CD4-positive, alpha-beta T cell (primary cell): ENCODE data around the gene CRHBP. TPM values are rescaled to one million over a fixed set of nuclear protein-coding genes. Genes with fewer than 3 reads are reported as not detected.

Experiments
- ATAC-seq: fragments of 200-7000 bp; cut with Tn5 transposase; one replicate; pipeline ENCODE4 v1.10.0; 2022; ENCODE audit warnings: mild to moderate bottlenecking; ENCODE audit not compliant: poor library complexity
- CTCF ChIA-PET: fragments of 350-600 bp; sonication (Branson Sonifier 250); formaldehyde crosslinking; loops from one replicate; lab custom pipeline; 2021; ENCODE audit warnings: antibody characterized with exemption, inconsistent platforms; lab: Charles Lee
- POLR2A ChIA-PET: fragments of 350-600 bp; sonication (Branson Sonifier 250); formaldehyde crosslinking; loops from one replicate; lab custom pipeline; 2021; ENCODE audit warnings: antibody characterized with exemption, inconsistent platforms; lab: Charles Lee
- DNase-seq, 14 experiments: peaks; one replicate each; pipeline ENCODE4 v3.0.0-alpha.2; 2013 to 2020; ENCODE audit warnings: mixed read lengths in 2 of 14
- H3K27ac ChIP-seq, 2 donors: one replicate each; pipeline versions ENCODE4 v1.5.1 to v1.7.0; 2013; ENCODE audit warnings: low read length in 2 of 2, low read depth in 1 of 2, mild to moderate bottlenecking in 1 of 2
- H3K27me3 ChIP-seq, 2 experiments: 1 replicate in 1 of 2; 2 replicates in 1 of 2; pipeline versions ENCODE4 v1.6.1 to v1.7.0; 2013; ENCODE audit warnings: low read length in 2 of 2, control low read depth in 1 of 2, mild to moderate bottlenecking in 1 of 2, moderate library complexity in 1 of 2; ENCODE audit not compliant: insufficient read depth in 2 of 2, control insufficient read depth in 1 of 2
- H3K36me3 ChIP-seq: one replicate; pipeline ENCODE4 v1.6.1; 2013; ENCODE audit warnings: low read length, control low read depth; ENCODE audit not compliant: insufficient read depth
- H3K4me1 ChIP-seq: one replicate; pipeline ENCODE4 v1.6.1; 2013; ENCODE audit warnings: low read length, control low read depth; ENCODE audit not compliant: insufficient read depth
- H3K4me3 ChIP-seq: one replicate; pipeline ENCODE4 v1.5.1; 2013; ENCODE audit warnings: mild to moderate bottlenecking, low read length, moderate library complexity
- H3K9me3 ChIP-seq, 2 experiments: 1 replicate in 1 of 2; 2 replicates in 1 of 2; pipeline versions ENCODE4 v1.6.1 to v1.7.0; 2013; ENCODE audit warnings: low read length in 2 of 2, mild to moderate bottlenecking in 2 of 2, control low read depth in 1 of 2, moderate library complexity in 1 of 2; ENCODE audit not compliant: control insufficient read depth in 1 of 2, insufficient read depth in 1 of 2
- H3K27ac Mint-ChIP-seq: one replicate; pipeline ENCODE4 v1.8.0; 2020; ENCODE audit warnings: mixed read lengths
- H3K27me3 Mint-ChIP-seq: one replicate; pipeline ENCODE4 v1.8.0; 2021; ENCODE audit warnings: mixed read lengths
- H3K36me3 Mint-ChIP-seq: one replicate; pipeline ENCODE4 v1.8.0; 2021; ENCODE audit warnings: low read depth, mixed read lengths
- H3K4me1 Mint-ChIP-seq: one replicate; pipeline ENCODE4 v1.8.0; 2021; ENCODE audit warnings: low read depth, mixed read lengths
- H3K4me3 Mint-ChIP-seq: one replicate; pipeline ENCODE4 v1.8.0; 2020; ENCODE audit warnings: mild to moderate bottlenecking, mixed read lengths
- H3K9me3 Mint-ChIP-seq: one replicate; pipeline ENCODE4 v1.8.0; 2020; ENCODE audit warnings: mixed read lengths
- intact Hi-C, 2 experiments: fragments of 100-400 bp; cut with DNase I in 1 of 2; cut with micrococcal nuclease in 1 of 2; formaldehyde crosslinking; loops; one replicate each; pipeline versions ENCODE4 v1.15.1 to v1.9.0; 2023 to 2025; cut with DNase I, micrococcal nuclease
- total RNA-seq, 174 experiments: library from RNA in 2 of 174; stranded (reverse) in 2 of 174; gene quantifications; one replicate each; pipeline ENCODE4 v1.2.3 and lab custom pipeline; 2021 to 2026
- TF ChIP-seq, protein P1 (sequence below): fragments of 200-600 bp; IDR thresholded peaks from one replicate; pipeline ENCODE4 v1.8.0; 2022; ENCODE audit warnings: antibody characterized with exemption, mild to moderate bottlenecking

CRHBP gene
- total RNA-seq, 2 experiments from 2014 or later, result not detected

DNA sequence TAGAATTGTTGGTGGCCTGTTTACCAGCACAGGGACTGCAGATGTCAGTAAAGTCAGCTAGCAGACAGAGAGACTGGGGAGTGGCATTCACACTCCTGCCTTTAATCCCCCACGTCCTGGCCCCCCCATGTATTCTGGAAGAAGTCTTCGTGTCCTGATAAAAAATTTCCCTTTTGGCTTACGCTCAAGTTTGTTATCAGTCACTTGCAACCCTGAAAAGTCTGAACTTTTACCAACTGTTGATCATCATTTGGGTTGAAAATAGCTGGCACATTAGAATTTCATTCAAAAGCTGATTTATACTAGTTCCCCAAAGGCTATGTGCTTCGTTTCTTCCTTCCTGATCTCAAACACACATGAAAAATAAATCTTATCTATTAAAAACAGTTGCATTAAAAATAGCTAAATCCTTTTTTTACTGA is 5.8 kb upstream of the CRHBP start:
- no peak for DNase-seq
- CTCF ChIA-PET, result no interaction called here

DNA sequence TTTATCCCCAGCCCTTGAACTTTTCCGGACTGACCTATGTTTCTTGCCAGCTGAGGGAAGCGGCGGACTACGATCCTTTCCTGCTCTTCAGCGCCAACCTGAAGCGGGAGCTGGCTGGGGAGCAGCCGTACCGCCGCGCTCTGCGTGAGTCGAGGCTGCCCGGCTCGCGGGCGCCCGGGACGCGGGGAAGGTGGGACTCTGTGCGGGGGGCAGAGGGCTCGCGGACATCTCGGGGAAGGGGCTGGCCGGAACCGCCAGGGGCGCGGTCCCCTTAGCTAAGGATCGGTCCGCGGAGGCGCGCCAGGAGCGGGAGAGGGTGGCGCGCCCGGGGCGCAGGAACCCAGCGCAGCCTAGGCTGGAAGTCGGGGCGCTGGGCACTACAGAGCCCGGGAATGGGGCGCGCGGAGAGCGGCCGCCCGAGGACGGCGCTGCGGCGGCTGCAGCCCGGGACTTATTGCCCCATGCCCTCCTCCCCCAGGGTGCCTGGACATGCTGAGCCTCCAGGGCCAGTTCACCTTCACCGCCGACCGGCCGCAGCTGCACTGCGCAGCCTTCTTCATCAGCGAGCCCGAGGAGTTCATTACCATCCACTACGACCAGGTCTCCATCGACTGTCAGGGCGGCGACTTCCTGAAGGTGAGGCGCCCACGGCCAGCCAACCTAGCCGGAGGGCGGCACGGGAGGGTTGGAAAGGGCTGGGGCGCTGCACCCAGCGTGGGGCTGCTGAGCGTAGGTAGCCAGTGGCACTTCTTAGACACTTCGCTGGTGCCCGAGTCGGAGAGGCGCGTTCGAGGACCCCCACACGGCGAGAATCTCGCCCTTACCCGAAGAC is 922 bp downstream of the CRHBP start:
- peaks cover 13% of the 10 kb centered on the region for H3K4me1 ChIP-seq
- no peak overlapping the region for H3K4me3 ChIP-seq
- H3K4me3 Mint-ChIP-seq, result no peak overlapping the region
- DNase-seq, result no peak
- no peaks in the 10 kb centered on the region for H3K4me1 Mint-ChIP-seq
- no peak overlapping the region for H3K27ac Mint-ChIP-seq
- ChIA-PET CTCF (no interaction called here), POLR2A (no interaction called here)
- no peak for ATAC-seq
- TF ChIP-seq, protein P1, sequence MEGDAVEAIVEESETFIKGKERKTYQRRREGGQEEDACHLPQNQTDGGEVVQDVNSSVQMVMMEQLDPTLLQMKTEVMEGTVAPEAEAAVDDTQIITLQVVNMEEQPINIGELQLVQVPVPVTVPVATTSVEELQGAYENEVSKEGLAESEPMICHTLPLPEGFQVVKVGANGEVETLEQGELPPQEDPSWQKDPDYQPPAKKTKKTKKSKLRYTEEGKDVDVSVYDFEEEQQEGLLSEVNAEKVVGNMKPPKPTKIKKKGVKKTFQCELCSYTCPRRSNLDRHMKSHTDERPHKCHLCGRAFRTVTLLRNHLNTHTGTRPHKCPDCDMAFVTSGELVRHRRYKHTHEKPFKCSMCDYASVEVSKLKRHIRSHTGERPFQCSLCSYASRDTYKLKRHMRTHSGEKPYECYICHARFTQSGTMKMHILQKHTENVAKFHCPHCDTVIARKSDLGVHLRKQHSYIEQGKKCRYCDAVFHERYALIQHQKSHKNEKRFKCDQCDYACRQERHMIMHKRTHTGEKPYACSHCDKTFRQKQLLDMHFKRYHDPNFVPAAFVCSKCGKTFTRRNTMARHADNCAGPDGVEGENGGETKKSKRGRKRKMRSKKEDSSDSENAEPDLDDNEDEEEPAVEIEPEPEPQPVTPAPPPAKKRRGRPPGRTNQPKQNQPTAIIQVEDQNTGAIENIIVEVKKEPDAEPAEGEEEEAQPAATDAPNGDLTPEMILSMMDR, result no peak
- intact Hi-C loops, result no loop called here
- no peaks in the 10 kb centered on the region for H3K36me3 ChIP-seq
- no peak overlapping the region for H3K27ac ChIP-seq
- peaks cover 21 to 49% of the 10 kb centered on the region in 2 experiments for H3K27me3 ChIP-seq
- H3K9me3 Mint-ChIP-seq, result no peaks in the 10 kb centered on the region
- no peaks in the 10 kb centered on the region for H3K36me3 Mint-ChIP-seq
- H3K27me3 Mint-ChIP-seq, result peaks cover 52% of the 10 kb centered on the region
- H3K9me3 ChIP-seq, result no peaks in the 10 kb centered on the region

More for the DNA sequence above, 5.8 kb upstream of the CRHBP start:
- H3K27ac Mint-ChIP-seq, result no peak overlapping the region
- Histone ChIP-seq H3K4me1 (no peaks in the 10 kb centered on the region), H3K4me3 (no peak overlapping the region), H3K27me3 (peaks cover 0 to 1% of the 10 kb centered on the region in 2 experiments), H3K36me3 (no peaks in the 10 kb centered on the region), H3K9me3 (no peaks in the 10 kb centered on the region), H3K27ac (no peak overlapping the region)
- no peaks in the 10 kb centered on the region for H3K4me1 Mint-ChIP-seq
- H3K36me3 Mint-ChIP-seq, result no peaks in the 10 kb centered on the region
- ATAC-seq, result no peak
- intact Hi-C loops, result no loop called here
- TF ChIP-seq, protein P1, result no peak
- POLR2A ChIA-PET, result no interaction called here
- no peaks in the 10 kb centered on the region for H3K9me3 Mint-ChIP-seq
- H3K4me3 Mint-ChIP-seq, result no peak overlapping the region
- peaks cover 26% of the 10 kb centered on the region for H3K27me3 Mint-ChIP-seq

DNA sequence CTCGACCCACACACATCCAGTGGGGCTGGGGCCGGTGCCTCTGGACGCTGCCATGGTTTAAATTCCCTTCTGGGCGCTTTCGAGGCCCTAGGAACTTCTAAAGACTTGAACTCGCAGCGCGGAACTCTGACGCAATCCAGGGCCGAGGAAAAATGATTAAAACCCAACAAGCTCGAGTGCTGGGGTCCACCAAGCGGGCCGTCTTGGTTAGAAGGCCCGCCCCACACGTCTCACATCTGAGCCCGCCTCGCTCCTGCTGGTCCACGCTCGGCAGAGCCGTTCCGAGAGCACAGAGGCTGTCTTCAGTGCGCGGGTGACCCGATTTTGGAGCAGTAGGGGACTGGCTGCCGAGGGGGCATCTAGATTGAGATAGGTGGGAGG is 1.5 kb downstream of the CRHBP start:
- peaks cover 13% of the 10 kb centered on the region for H3K4me1 ChIP-seq
- intact Hi-C loops, result no loop called here
- Mint-ChIP-seq H3K27me3 (peaks cover 50% of the 10 kb centered on the region), H3K4me3 (no peak overlapping the region), H3K9me3 (no peaks in the 10 kb centered on the region), H3K27ac (no peak overlapping the region), H3K36me3 (no peaks in the 10 kb centered on the region), H3K4me1 (no peaks in the 10 kb centered on the region)
- ATAC-seq, result no peak
- TF ChIP-seq, protein P1, result no peak
- POLR2A ChIA-PET, result no interaction called here
- H3K9me3 ChIP-seq, result no peaks in the 10 kb centered on the region
- peaks cover 21 to 49% of the 10 kb centered on the region in 2 experiments for H3K27me3 ChIP-seq
- H3K4me3 ChIP-seq, result no peak overlapping the region
- H3K27ac ChIP-seq, result no peak overlapping the region
- no peaks in the 10 kb centered on the region for H3K36me3 ChIP-seq
- CTCF ChIA-PET, result no interaction called here
- DNase-seq, result no peak
